Upper lobe of left lung (tissue), 6 donors: ENCODE data around the gene PARN. TPM values are rescaled to one million over a fixed set of nuclear protein-coding genes. Genes with fewer than 3 reads are reported as not detected.

Experiments
- ATAC-seq, 2 donors: fragments of 200-7000 bp; cut with Tn5 transposase; one replicate each; pipeline ENCODE4 v1.9.1; 2022; ENCODE audit warnings: mild to moderate bottlenecking in 2 of 2, moderate library complexity in 2 of 2; ENCODE audit not compliant: low FRiP score in 2 of 2
- DNase-seq, 2 donors: peaks; one replicate each; pipeline ENCODE4 v3.0.0-alpha.2; 2019 to 2020
- H3K27ac ChIP-seq, 4 donors: fragments of 200-600 bp; sonication (generic); one replicate each; pipeline ENCODE4 v1.5.1; 2016 to 2019
- H3K27me3 ChIP-seq, 4 donors: fragments of 200-600 bp; sonication (generic); one replicate each; pipeline ENCODE4 v1.5.1; 2017 to 2019
- H3K36me3 ChIP-seq, 4 donors: fragments of 200-600 bp; sonication (generic); one replicate each; pipeline ENCODE4 v1.5.1; 2016 to 2019
- H3K4me1 ChIP-seq, 4 donors: fragments of 200-600 bp; sonication (generic); one replicate each; pipeline ENCODE4 v1.5.1; 2018 to 2019
- H3K4me3 ChIP-seq, 4 donors: fragments of 200-600 bp; sonication (generic); one replicate each; pipeline ENCODE4 v1.5.1; 2017 to 2019; ENCODE audit warnings: mild to moderate bottlenecking in 2 of 4, moderate library complexity in 1 of 4
- H3K9me3 ChIP-seq, 4 donors: fragments of 200-600 bp; sonication (generic); one replicate each; pipeline ENCODE4 v1.5.1; 2018 to 2019
- CTCF ChIP-seq, 6 experiments: fragments of 450-650 bp in 4 of 6; fragments of 200-600 bp in 2 of 6; sonication (generic) in 2 of 6; IDR thresholded peaks; one replicate each; pipeline ENCODE4 v1.5.1; 2016 to 2019; ENCODE audit warnings: antibody characterized with exemption in 6 of 6
- EP300 ChIP-seq, 4 donors: sonication (generic); formaldehyde crosslinking; IDR thresholded peaks; one replicate each; pipeline ENCODE4 v1.5.1; 2017; ENCODE audit warnings: antibody characterized with exemption in 4 of 4, control low read depth in 2 of 4
- POLR2A ChIP-seq, 4 donors: fragments of 450-650 bp; IDR thresholded peaks; one replicate each; pipeline ENCODE4 v1.5.1; 2016 to 2017; ENCODE audit warnings: antibody characterized with exemption in 4 of 4, mild to moderate bottlenecking in 2 of 4
- POLR2AphosphoS5 ChIP-seq, 2 donors: sonication (generic); formaldehyde crosslinking; IDR thresholded peaks; one replicate each; pipeline ENCODE4 v1.5.1; 2017; ENCODE audit warnings: antibody characterized with exemption in 2 of 2
- WGBS, 2 donors: methylation state at CpG; one replicate each; pipeline ENCODE4 v1.1.5; 2017 to 2018; 5-methylcytosine and 5-hydroxymethylcytosine counted together
- total RNA-seq, 6 donors: library from RNA; depleted of rRNA in 4 of 6; stranded (reverse); fragments of >200 nt in 4 of 6; gene quantifications; one replicate each; pipeline versions ENCODE4 v1.1.0 to v1.2.1, GENCODE V29; 2016 to 2021
- donor health status: DM: no; HTN: no; CAD: no; lungs with moderate emphysema.
- donor health status: DM: no; HTN: yes; CAD: no; lungs with severe emphysema.

Gene PARN
- total RNA-seq, 6 donors from 2014 or later = 25.6 to 133 (median 37.3) TPM

- Histone ChIP-seq H3K4me1 (no peaks in the 10 kb centered on the region), H3K4me3 (no peak overlapping the region), H3K27ac (no peak overlapping the region), H3K27me3 (no peaks in the 10 kb centered on the region), H3K36me3 (peaks cover 0 to 14% (median 1%) of the 10 kb centered on the region in 4 donors), H3K9me3 (peaks cover 0 to 5% (median 0%) of the 10 kb centered on the region in 4 donors)
- DNase-seq = no peak
- WGBS, 2 donors = 91 to 99% methylated on average over 7 of the region's 7 CpGs
- no peak for TF ChIP-seq POLR2A (IDR thresholded peaks at IDR 0.05)
- TF ChIP-seq EP300 (IDR thresholded peaks at IDR 0.05) = no peak
- no peak for TF ChIP-seq POLR2AphosphoS5 (IDR thresholded peaks at IDR 0.05)
- no peak for TF ChIP-seq CTCF (IDR thresholded peaks at IDR 0.05)
- ATAC-seq = no peak
Observed at GRCh38 chr16:14538604-14539003, 91.5 kb downstream of the PARN start.

GRCh38 chr16:14531613-14532012 lies 98.4 kb downstream of the PARN start:
- no peak overlapping the region for H3K4me3 ChIP-seq
- WGBS, 2 donors = 97 to 98% methylated on average over 5 of the region's 5 CpGs
- DNase-seq (no peak), ATAC-seq (no peak)
- TF ChIP-seq POLR2A (IDR thresholded peaks at IDR 0.05) (no peak), POLR2AphosphoS5 (IDR thresholded peaks at IDR 0.05) (no peak), CTCF (IDR thresholded peaks at IDR 0.05) (no peak), EP300 (IDR thresholded peaks at IDR 0.05) (no peak)
- peaks cover 0 to 21% (median 11%) of the 10 kb centered on the region in 4 donors for H3K4me1 ChIP-seq
- H3K36me3 ChIP-seq = no peaks in the 10 kb centered on the region
- H3K27me3 ChIP-seq = no peaks in the 10 kb centered on the region
- no peaks in the 10 kb centered on the region for H3K9me3 ChIP-seq
- H3K27ac ChIP-seq = no peak overlapping the region

DNA sequence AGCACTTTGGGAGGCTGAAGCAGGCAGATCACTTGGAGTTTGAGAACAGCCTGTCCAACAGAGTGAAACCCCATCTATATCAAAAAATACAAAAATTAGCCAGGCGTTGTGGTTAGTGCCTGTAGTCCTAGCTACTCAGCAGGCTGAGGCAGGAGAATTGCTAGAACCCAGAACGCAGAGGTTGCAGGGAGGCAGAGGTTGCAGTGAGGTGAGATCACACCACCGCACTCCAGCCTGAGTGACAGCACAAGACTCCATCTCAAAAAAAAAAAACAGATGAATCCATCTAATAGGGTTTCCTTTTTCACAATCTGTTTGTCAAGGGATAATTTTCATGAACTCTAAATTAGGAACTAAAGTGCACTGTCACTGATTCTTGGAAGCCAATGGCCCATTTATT lies 99.0 kb downstream of the PARN start:
- Histone ChIP-seq H3K36me3 (no peaks in the 10 kb centered on the region), H3K27ac (no peak overlapping the region), H3K4me3 (no peak overlapping the region), H3K9me3 (no peaks in the 10 kb centered on the region), H3K4me1 (peaks cover 0 to 22% (median 11%) of the 10 kb centered on the region in 4 donors), H3K27me3 (no peaks in the 10 kb centered on the region)
- DNase-seq (no peak), ATAC-seq (no peak)
- TF ChIP-seq POLR2A (IDR thresholded peaks at IDR 0.05) (no peak), EP300 (IDR thresholded peaks at IDR 0.05) (no peak), POLR2AphosphoS5 (IDR thresholded peaks at IDR 0.05) (no peak), CTCF (IDR thresholded peaks at IDR 0.05) (no peak)
- 90 to 97% methylated on average over 3 of the region's 3 CpGs for WGBS, 2 donors

DNA sequence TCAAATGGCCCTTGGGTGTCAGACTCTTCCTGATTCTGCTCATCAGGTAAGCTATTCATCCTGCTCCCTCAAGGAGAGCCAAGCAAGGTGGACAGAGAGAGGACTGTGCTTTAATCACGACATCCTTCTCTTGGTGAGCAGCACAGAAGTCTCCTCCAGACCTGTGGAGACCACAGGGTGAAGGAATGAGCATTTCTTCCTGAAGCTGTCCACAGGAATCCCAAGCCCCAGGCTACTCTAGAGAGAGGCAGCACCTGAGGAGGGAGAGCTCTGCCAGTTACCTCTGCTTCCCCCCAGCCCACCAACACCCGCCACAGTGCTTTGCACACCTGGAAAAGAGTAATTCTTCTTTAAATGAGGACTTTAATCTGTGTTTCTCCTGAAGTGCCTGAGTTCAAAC lies 100.0 kb downstream of the PARN start:
- no peak overlapping the region for H3K27ac ChIP-seq
- no peak overlapping the region for H3K4me3 ChIP-seq
- H3K9me3 ChIP-seq = no peaks in the 10 kb centered on the region
- peak in 1 of 2 donors; percentile 32 for ATAC-seq
- H3K36me3 ChIP-seq = no peaks in the 10 kb centered on the region
- no peak for DNase-seq
- H3K27me3 ChIP-seq = no peaks in the 10 kb centered on the region
- H3K4me1 ChIP-seq = peaks cover 0 to 22% (median 11%) of the 10 kb centered on the region in 4 donors
- TF ChIP-seq EP300 (IDR thresholded peaks at IDR 0.05) (no peak), POLR2AphosphoS5 (IDR thresholded peaks at IDR 0.05) (no peak), POLR2A (IDR thresholded peaks at IDR 0.05) (no peak), CTCF (IDR thresholded peaks at IDR 0.05) (no peak)
- 96 to 100% methylated on average over 1 to 2 of the region's 2 CpGs for WGBS, 2 donors

GRCh38 chr16:14529010-14529669 lies 100.9 kb downstream of the PARN start:
- no peaks in the 10 kb centered on the region for H3K27me3 ChIP-seq
- H3K4me3 ChIP-seq = no peak overlapping the region

More at GRCh38 chr16:14529010-14529669, 100.9 kb downstream of the PARN start:
- no peaks in the 10 kb centered on the region for H3K36me3 ChIP-seq
- WGBS, 2 donors = 26 to 29% methylated on average over 11 of the region's 11 CpGs
- peaks cover 0 to 22% (median 11%) of the 10 kb centered on the region in 4 donors for H3K4me1 ChIP-seq
- ATAC-seq (peak; percentile 86 to 88), DNase-seq (peak in 1 of 2 donors; percentile 52)
- TF ChIP-seq EP300 (IDR thresholded peaks at IDR 0.05) (no peak), POLR2AphosphoS5 (IDR thresholded peaks at IDR 0.05) (peak in 1 of 2 donors; percentile 8), POLR2A (IDR thresholded peaks at IDR 0.05) (no peak), CTCF (IDR thresholded peaks at IDR 0.05) (peak; percentile 50 to 84 (median 68))
- no peak overlapping the region for H3K27ac ChIP-seq
- no peaks in the 10 kb centered on the region for H3K9me3 ChIP-seq
